Measurements from ENCODE around the gene CFAP97D1.

CFAP97D1 gene

DNA sequence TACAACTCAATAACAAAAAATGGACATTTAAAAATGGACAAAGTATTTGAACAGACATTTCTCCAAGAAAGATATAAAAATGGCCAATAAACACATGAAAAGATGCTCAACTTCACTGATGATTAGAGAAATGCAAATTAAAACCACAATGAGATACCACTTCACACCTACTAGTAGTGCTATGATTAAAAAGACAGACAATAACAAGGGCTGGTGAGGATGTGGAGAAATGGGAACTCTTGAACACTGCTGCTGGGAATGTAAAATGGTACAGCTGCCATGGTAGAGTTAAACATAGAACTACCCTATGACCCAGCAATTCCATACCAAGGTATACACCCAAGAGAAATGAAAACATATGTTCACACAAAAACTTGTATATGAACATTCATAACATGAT lies 24.9 kb downstream of the CFAP97D1 start:
- H3K27me3 ChIP-seq (ENCODE audit: insufficient read depth, low read length, poor library complexity, severe bottlenecking) = no peaks in the 10 kb centered on the region
- H4K20me1 ChIP-seq (ENCODE audit: insufficient read depth, low read length, poor library complexity, severe bottlenecking) = no peaks in the 10 kb centered on the region
- H3F3A ChIP-seq (ENCODE audit: low read depth) = no peaks in the 10 kb centered on the region
- no peak overlapping the region for H3K4me3 ChIP-seq (ENCODE audit: low read length, poor library complexity, severe bottlenecking)
- no peaks in the 10 kb centered on the region for H3K9me3 ChIP-seq (ENCODE audit: insufficient read depth, low read depth, low read length)
- no peak overlapping the region for H3K9ac ChIP-seq (ENCODE audit: low read depth, low read length, poor library complexity, severe bottlenecking)
- H3K4me1 ChIP-seq (ENCODE audit: insufficient read depth, low read length, poor library complexity, severe bottlenecking) = no peaks in the 10 kb centered on the region
- H3K9me2 ChIP-seq (replicated peaks; ENCODE audit: low read depth, low read length) = no peaks in the 10 kb centered on the region
- no peaks in the 10 kb centered on the region for H3K36me3 ChIP-seq (ENCODE audit: insufficient read depth, low read length)
- H3K79me2 ChIP-seq (ENCODE audit: insufficient read depth, low read length) = no peaks in the 10 kb centered on the region
- TF ChIP-seq CTCF (conservative IDR thresholded peaks at IDR 0.05; ENCODE audit: low read length) = no peak
- TF ChIP-seq EZH2phosphoT487 (IDR thresholded peaks at IDR 0.05; ENCODE audit: borderline replicate concordance) = no peak
- no peak overlapping the region for H2AFZ ChIP-seq (ENCODE audit: low read length)
- H3K4me2 ChIP-seq (ENCODE audit: low read depth, low read length, poor library complexity, severe bottlenecking) = no peak overlapping the region

DNA sequence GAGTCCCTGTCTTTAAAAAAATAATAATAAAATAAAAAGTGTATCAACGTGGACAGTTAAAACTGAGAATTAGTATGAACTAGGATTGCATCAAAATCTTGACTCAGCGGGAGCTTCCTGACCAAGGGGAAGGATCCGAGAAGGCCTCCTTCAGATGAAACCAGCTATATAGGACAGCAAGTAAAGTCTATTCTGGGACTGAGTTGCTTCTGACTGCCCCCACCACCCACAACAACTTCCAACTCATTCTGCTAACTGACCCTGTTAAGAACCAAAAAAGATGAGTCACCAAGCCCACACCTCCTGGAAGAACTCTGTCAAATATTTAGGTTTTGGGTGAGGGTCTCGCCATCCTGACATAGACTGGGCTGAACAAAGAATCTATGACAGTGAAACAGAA lies 27.8 kb downstream of the CFAP97D1 start:
- H4K20me1 ChIP-seq (ENCODE audit: insufficient read depth, low read length, poor library complexity, severe bottlenecking) = no peaks in the 10 kb centered on the region
- no peak overlapping the region for H2AFZ ChIP-seq (ENCODE audit: low read length)
- no peaks in the 10 kb centered on the region for H3F3A ChIP-seq (ENCODE audit: low read depth)
- H3K79me2 ChIP-seq (ENCODE audit: insufficient read depth, low read length) = no peaks in the 10 kb centered on the region
- H3K27me3 ChIP-seq (ENCODE audit: insufficient read depth, low read length, poor library complexity, severe bottlenecking) = no peaks in the 10 kb centered on the region
- TF ChIP-seq CTCF (conservative IDR thresholded peaks at IDR 0.05; ENCODE audit: low read length) (no peak), EZH2phosphoT487 (IDR thresholded peaks at IDR 0.05; ENCODE audit: borderline replicate concordance) (no peak)
- H3K4me2 ChIP-seq (ENCODE audit: low read depth, low read length, poor library complexity, severe bottlenecking) = no peak overlapping the region
- H3K4me3 ChIP-seq (ENCODE audit: low read length, poor library complexity, severe bottlenecking) = no peak overlapping the region
- no peak overlapping the region for H3K9ac ChIP-seq (ENCODE audit: low read depth, low read length, poor library complexity, severe bottlenecking)
- H3K9me3 ChIP-seq (ENCODE audit: insufficient read depth, low read depth, low read length) = no peaks in the 10 kb centered on the region
- H3K4me1 ChIP-seq (ENCODE audit: insufficient read depth, low read length, poor library complexity, severe bottlenecking) = no peaks in the 10 kb centered on the region
- no peaks in the 10 kb centered on the region for H3K36me3 ChIP-seq (ENCODE audit: insufficient read depth, low read length)
- no peaks in the 10 kb centered on the region for H3K9me2 ChIP-seq (replicated peaks; ENCODE audit: low read depth, low read length)

- H3F3A ChIP-seq (ENCODE audit: low read depth) = no peaks in the 10 kb centered on the region
- no peaks in the 10 kb centered on the region for H3K27me3 ChIP-seq (ENCODE audit: insufficient read depth, low read length, poor library complexity, severe bottlenecking)
- TF ChIP-seq CTCF (conservative IDR thresholded peaks at IDR 0.05; ENCODE audit: low read length) (no peak), EZH2phosphoT487 (IDR thresholded peaks at IDR 0.05; ENCODE audit: borderline replicate concordance) (no peak)
- no peaks in the 10 kb centered on the region for H3K9me3 ChIP-seq (ENCODE audit: insufficient read depth, low read depth, low read length)
- no peak overlapping the region for H2AFZ ChIP-seq (ENCODE audit: low read length)
- no peak overlapping the region for H3K9ac ChIP-seq (ENCODE audit: low read depth, low read length, poor library complexity, severe bottlenecking)
- H3K36me3 ChIP-seq (ENCODE audit: insufficient read depth, low read length) = no peaks in the 10 kb centered on the region
- H3K9me2 ChIP-seq (replicated peaks; ENCODE audit: low read depth, low read length) = no peaks in the 10 kb centered on the region
- no peak overlapping the region for H3K4me2 ChIP-seq (ENCODE audit: low read depth, low read length, poor library complexity, severe bottlenecking)
- no peaks in the 10 kb centered on the region for H3K4me1 ChIP-seq (ENCODE audit: insufficient read depth, low read length, poor library complexity, severe bottlenecking)
- H3K79me2 ChIP-seq (ENCODE audit: insufficient read depth, low read length) = no peaks in the 10 kb centered on the region
- H3K4me3 ChIP-seq (ENCODE audit: low read length, poor library complexity, severe bottlenecking) = no peak overlapping the region
- H4K20me1 ChIP-seq (ENCODE audit: insufficient read depth, low read length, poor library complexity, severe bottlenecking) = no peaks in the 10 kb centered on the region
These were observed 28.9 kb downstream of the CFAP97D1 start for GRCh38 chr17:43809121-43809520.

All from Loucy (cell line).